Spleen (tissue), 7 donors: ENCODE data around the gene FHIT.

Source experiments
- CTCF ChIP-seq, 11 experiments: fragments of 200-600 bp in 7 of 11; fragments of 450-650 bp in 4 of 11; sonication (generic) in 4 of 11; IDR thresholded peaks in 8 of 11; conservative IDR thresholded peaks in 3 of 11; 1 replicate in 7 of 11; 2 replicates in 4 of 11; pipeline versions ENCODE4 v1.4.0 to v1.8.0; 2016 to 2021; ENCODE audit warnings: antibody characterized with exemption in 11 of 11, inconsistent platforms in 4 of 11, mild to moderate bottlenecking in 1 of 11
- POLR2A ChIP-seq, 3 donors: fragments of 450-650 bp; IDR thresholded peaks; one replicate each; pipeline ENCODE4 v1.5.1; 2017; ENCODE audit warnings: antibody characterized with exemption in 3 of 3, mild to moderate bottlenecking in 1 of 3
- donor health status: DM: no; HTN: no; CAD: no; lungs with moderate emphysema.
- donor health status: DM: no; HTN: no; CAD: no.
- donor health status: DM: no; HTN: no; CAD: no.

DNA sequence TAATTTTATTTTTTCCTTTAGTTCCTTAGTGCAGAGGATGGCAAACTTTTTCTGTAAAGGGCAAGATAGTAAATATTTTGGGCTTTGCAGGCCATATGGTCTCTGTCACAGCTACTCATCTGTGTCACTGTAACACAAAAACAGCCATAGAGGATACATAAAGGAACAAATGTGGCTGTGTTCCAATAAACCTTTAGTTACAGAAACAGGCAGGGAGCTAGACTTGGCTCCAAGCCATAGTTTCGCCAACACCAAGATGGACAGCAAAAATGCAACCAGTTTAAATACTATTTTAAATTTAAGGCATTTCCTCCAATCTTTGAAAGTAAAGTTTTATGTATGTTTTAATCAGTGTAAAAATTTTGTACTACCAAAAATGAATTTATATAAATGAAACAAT, 753.4 kb downstream of the FHIT start:
- TF ChIP-seq POLR2A (IDR thresholded peaks at IDR 0.05), result no peak
- TF ChIP-seq CTCF (IDR thresholded peaks at IDR 0.05 in 8 of 11, conservative IDR thresholded peaks at IDR 0.05 in 3 of 11), result no peak
